HG03521 (cell line): ENCODE results near the gene ERBIN.
"Not testable (repeated sequence)": the region's sequence is repeated elsewhere in the genome, so short reads cannot be mapped to it uniquely, and the experiment has no call there.

Experiments
- ATAC-seq: cut with Tn5 transposase; IDR thresholded peaks from one replicate; pipeline ENCODE4 v1.9.1; 2021; ENCODE audit warnings: mild to moderate bottlenecking, moderate library complexity; ENCODE audit not compliant: unreplicated experiment

Gene ERBIN

GRCh38 chr5:66002415-66002814 is 76.0 kb downstream of the ERBIN start:
- ATAC-seq, result no peak

- no peak for ATAC-seq
Measured at GRCh38 chr5:66004216-66004615, 77.8 kb downstream of the ERBIN start.

- no peak for ATAC-seq
Measured at GRCh38 chr5:66009277-66009676, 82.9 kb downstream of the ERBIN start.

- ATAC-seq, result no peak
Measured at GRCh38 chr5:66010476-66010875, 84.1 kb downstream of the ERBIN start.

GRCh38 chr5:66012271-66012670 is 85.9 kb downstream of the ERBIN start:
- no peak for ATAC-seq

- ATAC-seq, result no peak
Measured at GRCh38 chr5:66013397-66013796, 87.0 kb downstream of the ERBIN start.

GRCh38 chr5:66013906-66014305 is 87.5 kb downstream of the ERBIN start:
- ATAC-seq, result no peak

- ATAC-seq, result no peak
Measured at GRCh38 chr5:66015196-66015960, 89.0 kb downstream of the ERBIN start.

GRCh38 chr5:66021585-66021984 is 95.2 kb downstream of the ERBIN start:
- ATAC-seq, result no peak

- no peak for ATAC-seq
Measured at GRCh38 chr5:66039296-66039695, 112.9 kb downstream of the ERBIN start.

GRCh38 chr5:66039701-66040100 is 113.3 kb downstream of the ERBIN start:
- ATAC-seq, result no peak

- no peak for ATAC-seq
Measured at GRCh38 chr5:66041627-66042026, 115.3 kb downstream of the ERBIN start.

GRCh38 chr5:66057239-66057638 is 130.9 kb downstream of the ERBIN start:
- no peak for ATAC-seq

- not testable (repeated sequence) for ATAC-seq
Measured at GRCh38 chr5:66061320-66061719, 134.9 kb downstream of the ERBIN start.

GRCh38 chr5:66063061-66063460 is 136.7 kb downstream of the ERBIN start:
- ATAC-seq, result not testable (repeated sequence)

- ATAC-seq, result no peak
Measured at GRCh38 chr5:66066826-66067225, 140.5 kb downstream of the ERBIN start.

- no peak for ATAC-seq
Measured at GRCh38 chr5:66072031-66072430, 145.7 kb downstream of the ERBIN start.

GRCh38 chr5:66074901-66075300 is 148.5 kb downstream of the ERBIN start:
- ATAC-seq, result no peak

GRCh38 chr5:66080664-66081063 is 154.3 kb downstream of the ERBIN start:
- no peak for ATAC-seq

GRCh38 chr5:66089384-66089783 is 163.0 kb downstream of the ERBIN start:
- no peak for ATAC-seq

- no peak for ATAC-seq
Measured at GRCh38 chr5:66100851-66101250, 174.5 kb downstream of the ERBIN start.

- no peak for ATAC-seq
Measured at GRCh38 chr5:66113160-66113559, 186.8 kb downstream of the ERBIN start.

- ATAC-seq, result no peak
Measured at GRCh38 chr5:66118304-66118703, 191.9 kb downstream of the ERBIN start.
